HL-60 (cell line): ENCODE results near the gene TTC24.

Source experiments
- CTCF ChIP-seq: IDR thresholded peaks from one replicate; pipeline ENCODE4 v1.5.1; 2011; ENCODE audit warnings: low read length, control low read depth, inconsistent platforms; ENCODE audit not compliant: insufficient read depth
- GABPA ChIP-seq: IDR thresholded peaks from 2 replicates; pipeline ENCODE4 v1.6.1; 2012; ENCODE audit warnings: low read depth
- POLR2AphosphoS5 ChIP-seq: IDR thresholded peaks from 2 replicates; pipeline ENCODE4 v1.6.1; 2012; ENCODE audit warnings: low read depth
- SPI1 ChIP-seq: IDR thresholded peaks from 2 replicates; pipeline ENCODE4 v1.6.1; 2012; ENCODE audit warnings: low read depth, mild to moderate bottlenecking, borderline replicate concordance

GRCh38 chr1:156608036-156608674 lies 28.6 kb downstream of the TTC24 start:
- TF ChIP-seq CTCF (peak; percentile 78), SPI1 (no peak), POLR2AphosphoS5 (no peak), GABPA (no peak)
